22Rv1 (cell line): ENCODE results near the gene SCUBE2.

Source experiments
- H3K27ac ChIP-seq: fragments of 450-650 bp; 2 replicates; pipeline ENCODE4 v1.5.1; 2017
- ZFX ChIP-seq: fragments of 450-650 bp; IDR thresholded peaks from 2 replicates; pipeline ENCODE4 v1.6.1; 2017; ENCODE audit warnings: antibody characterized with exemption, borderline replicate concordance
- TF ChIP-seq, protein P1 (sequence below): fragments of 450-650 bp; IDR thresholded peaks from 2 replicates; pipeline ENCODE4 v1.5.1; 2017; ENCODE audit warnings: mild to moderate bottlenecking

The SCUBE2 gene

GRCh38 chr11:9038541-9038940 is 52.9 kb downstream of the SCUBE2 start:
- H3K27ac ChIP-seq: no peak overlapping the region
- TF ChIP-seq, protein P1, sequence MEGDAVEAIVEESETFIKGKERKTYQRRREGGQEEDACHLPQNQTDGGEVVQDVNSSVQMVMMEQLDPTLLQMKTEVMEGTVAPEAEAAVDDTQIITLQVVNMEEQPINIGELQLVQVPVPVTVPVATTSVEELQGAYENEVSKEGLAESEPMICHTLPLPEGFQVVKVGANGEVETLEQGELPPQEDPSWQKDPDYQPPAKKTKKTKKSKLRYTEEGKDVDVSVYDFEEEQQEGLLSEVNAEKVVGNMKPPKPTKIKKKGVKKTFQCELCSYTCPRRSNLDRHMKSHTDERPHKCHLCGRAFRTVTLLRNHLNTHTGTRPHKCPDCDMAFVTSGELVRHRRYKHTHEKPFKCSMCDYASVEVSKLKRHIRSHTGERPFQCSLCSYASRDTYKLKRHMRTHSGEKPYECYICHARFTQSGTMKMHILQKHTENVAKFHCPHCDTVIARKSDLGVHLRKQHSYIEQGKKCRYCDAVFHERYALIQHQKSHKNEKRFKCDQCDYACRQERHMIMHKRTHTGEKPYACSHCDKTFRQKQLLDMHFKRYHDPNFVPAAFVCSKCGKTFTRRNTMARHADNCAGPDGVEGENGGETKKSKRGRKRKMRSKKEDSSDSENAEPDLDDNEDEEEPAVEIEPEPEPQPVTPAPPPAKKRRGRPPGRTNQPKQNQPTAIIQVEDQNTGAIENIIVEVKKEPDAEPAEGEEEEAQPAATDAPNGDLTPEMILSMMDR: no peak
- TF ChIP-seq ZFX: no peak

- TF ChIP-seq, protein P1: no peak
- no peak for TF ChIP-seq ZFX
Observed at GRCh38 chr11:9037963-9038362, 53.4 kb downstream of the SCUBE2 start.

GRCh38 chr11:9037046-9037780 is 54.2 kb downstream of the SCUBE2 start:
- TF ChIP-seq, protein P1: no peak
- no peak for TF ChIP-seq ZFX
- H3K27ac ChIP-seq: no peak overlapping the region

More at GRCh38 chr11:9037963-9038362, 53.4 kb downstream of the SCUBE2 start:
- H3K27ac ChIP-seq: no peak overlapping the region

DNA sequence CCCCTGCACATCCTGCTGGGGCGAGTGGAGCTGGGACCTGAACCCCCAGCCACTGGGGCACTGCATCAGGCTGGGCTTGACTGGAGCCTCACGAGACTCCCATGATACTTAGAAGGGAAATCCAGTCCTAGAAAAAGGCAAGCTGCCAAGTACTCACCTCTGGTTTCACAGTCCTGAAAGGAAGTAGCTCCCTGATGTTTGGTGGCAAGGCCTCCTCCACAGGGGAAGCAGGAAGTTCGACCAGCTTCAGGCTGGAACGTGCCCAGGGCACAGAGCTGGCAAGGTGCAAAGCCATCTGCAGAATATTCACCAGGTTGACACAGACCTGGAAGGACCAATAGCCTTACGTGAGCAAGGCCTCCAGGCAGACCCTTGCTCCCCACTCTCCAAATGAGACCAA is 60.8 kb downstream of the SCUBE2 start:
- no peak overlapping the region for H3K27ac ChIP-seq
- TF ChIP-seq ZFX: no peak
- TF ChIP-seq, protein P1: no peak

DNA sequence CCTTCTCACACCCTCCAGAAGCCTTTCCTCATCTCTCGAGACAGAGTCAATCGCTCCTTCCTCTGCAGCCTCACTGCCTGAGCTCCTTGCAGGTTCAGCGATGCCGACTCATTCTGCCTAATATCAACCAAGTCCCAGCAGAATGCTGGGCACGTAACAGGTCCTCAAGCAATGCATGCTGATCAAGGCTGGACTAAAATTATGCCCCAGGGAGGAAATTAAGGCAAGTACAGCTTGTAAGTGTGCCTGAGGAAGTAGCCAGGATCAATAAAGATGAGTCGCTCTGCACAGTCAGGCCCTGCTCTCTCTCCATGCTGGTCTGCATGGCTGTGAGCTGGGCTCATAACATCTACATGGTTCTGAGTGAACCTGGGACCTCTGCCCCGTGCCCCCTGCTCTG is 62.0 kb downstream of the SCUBE2 start:
- TF ChIP-seq, protein P1: no peak
- no peak for TF ChIP-seq ZFX
- no peak overlapping the region for H3K27ac ChIP-seq

DNA sequence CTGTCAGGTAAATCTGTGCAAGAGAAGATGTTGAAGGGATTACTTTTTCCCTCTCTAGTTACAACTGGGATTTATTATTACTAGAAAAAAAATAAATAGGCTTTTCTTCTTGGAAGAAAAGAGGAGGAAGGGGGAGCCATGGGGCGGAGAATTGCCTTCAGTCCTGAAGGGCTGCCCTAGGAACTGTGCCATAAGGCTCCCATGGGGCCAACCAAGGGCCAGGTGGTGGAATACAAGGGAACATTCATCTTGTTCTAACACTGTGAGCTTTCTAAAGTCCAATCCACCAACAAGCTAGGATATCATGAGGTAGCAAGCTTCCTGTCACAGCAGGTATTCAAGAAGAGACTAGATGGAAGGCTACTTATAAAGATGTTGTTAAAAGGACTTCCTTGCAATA is 62.8 kb downstream of the SCUBE2 start:
- no peak for TF ChIP-seq ZFX
- TF ChIP-seq, protein P1: no peak
- H3K27ac ChIP-seq: no peak overlapping the region

- TF ChIP-seq, protein P1: no peak
- no peak for TF ChIP-seq ZFX
- H3K27ac ChIP-seq: no peak overlapping the region
Observed at GRCh38 chr11:9025101-9025850, 66.1 kb downstream of the SCUBE2 start.
